ENCODE data around the gene ADAT2.

ADAT2 gene

GRCh38 chr6:143441010-143441409, 9.5 kb downstream of the ADAT2 start:
- no peak for DNase-seq

DNA sequence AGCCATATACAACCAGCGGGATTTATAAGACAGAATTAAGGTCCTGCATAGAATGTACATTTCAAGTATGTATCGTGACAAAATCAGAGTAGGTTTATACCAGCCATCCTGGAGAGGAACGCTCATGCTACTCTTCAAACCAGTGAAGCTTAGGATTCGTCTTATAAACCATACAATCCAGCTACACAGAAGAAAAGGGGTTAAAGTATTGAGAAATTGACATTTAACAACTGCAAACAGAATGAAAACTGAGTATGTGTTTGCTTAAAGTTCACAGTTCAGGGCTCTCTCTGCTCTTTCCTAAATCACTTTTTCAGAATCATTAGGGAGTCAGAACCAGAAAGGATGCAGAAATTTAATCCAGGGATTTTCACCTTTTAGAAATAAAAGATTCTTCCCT, 17.9 kb downstream of the ADAT2 start:
- DNase-seq: no peak

- DNase-seq: no peak
Measured at GRCh38 chr6:143431226-143431625, 19.3 kb downstream of the ADAT2 start.

- DNase-seq: no peak
Measured at GRCh38 chr6:143429970-143430369, 20.5 kb downstream of the ADAT2 start.

DNA sequence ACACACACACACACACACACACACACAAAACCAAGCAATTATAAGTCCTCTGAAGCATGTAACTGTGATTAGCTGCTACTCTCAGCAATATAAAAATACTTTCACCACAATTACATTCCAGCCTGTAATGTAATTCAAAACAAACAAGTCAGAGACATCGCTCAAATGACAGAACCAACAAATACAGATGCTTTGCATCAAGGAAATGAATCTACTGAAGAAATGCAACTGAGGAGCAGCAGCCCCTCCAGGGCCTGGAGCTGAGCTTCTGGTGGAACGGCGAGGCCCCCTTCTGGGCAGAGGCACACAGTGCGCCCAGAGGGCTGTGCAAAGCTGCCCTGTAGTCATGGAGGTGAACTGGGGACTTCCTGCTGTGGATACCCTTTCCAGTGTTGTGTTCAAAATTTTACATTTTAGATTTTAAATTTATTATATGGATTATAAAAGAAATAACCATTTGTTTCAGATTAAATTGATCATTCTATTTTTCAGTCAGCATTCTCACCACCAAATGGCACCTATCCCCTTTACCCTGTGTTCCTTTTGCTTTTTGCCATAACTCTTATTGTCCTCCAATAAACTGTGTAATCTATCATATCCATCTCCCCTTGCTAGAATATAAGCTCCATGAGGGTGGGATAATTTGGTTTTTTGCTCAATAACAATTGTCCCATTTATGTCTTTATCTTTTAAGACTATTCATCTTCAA, 23.2 kb downstream of the ADAT2 start:
- peak; percentile 52 for DNase-seq

- DNase-seq: no peak
Measured at GRCh38 chr6:143426026-143426425, 24.5 kb downstream of the ADAT2 start.

DNA sequence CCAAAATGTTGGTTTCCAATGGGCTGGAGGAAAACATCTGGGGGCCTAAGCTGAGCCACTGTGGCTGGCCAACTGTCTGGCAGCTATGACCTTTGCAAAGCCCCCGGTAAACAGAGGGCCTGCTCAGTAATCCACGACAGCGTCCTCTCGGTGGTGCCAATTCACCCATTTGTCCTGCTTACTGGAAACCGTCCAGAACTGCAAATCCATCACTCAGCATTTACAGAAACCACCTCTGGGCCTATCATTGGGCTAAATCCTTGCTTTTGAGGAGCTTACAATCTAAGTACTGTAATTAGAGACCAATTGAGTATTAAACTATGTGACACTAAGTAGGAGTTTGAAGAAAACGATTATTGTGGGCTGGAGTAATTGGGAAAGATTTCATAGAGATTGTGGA, 31.0 kb downstream of the ADAT2 start:
- DNase-seq: no peak

DNA sequence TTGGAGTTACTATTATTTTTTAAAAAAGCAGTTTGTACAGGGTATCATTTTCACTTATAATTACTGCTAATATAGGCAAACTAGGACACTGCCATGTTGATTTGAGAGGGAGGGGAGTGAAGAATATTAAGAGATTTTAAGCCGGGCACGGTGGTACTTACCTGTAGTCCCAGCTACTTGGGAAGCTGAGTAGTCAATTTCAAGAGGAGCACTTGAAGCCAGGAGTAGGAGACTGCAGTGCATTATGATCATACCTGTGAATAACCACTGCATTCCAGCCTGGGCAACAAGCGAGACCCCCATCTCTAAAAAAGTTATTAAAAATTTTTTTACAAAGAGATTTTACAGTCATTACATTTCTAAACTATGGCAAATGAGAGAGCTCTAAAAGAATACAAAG, 35.7 kb downstream of the ADAT2 start:
- DNase-seq: no peak

- no peak for DNase-seq
Measured at GRCh38 chr6:143410859-143411270, 39.6 kb downstream of the ADAT2 start.

DNA sequence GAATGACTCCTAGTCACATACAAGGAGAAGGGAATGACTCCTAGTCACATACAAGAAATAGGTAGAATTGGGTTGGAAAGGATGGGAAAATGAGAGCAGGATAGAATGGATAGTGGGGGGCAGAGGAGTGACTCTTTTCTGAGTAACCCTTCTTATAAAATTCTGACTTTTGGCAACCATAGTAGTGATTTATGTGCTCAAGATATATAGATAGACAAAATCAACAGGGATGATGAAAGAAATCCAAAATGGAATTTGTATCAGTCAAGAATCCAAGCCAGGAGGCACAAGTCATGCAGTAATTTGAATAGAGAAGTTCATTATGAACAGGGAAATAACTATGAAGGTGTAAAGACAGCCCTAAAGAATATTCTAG, 41.7 kb downstream of the ADAT2 start:
- DNase-seq: no peak

DNA sequence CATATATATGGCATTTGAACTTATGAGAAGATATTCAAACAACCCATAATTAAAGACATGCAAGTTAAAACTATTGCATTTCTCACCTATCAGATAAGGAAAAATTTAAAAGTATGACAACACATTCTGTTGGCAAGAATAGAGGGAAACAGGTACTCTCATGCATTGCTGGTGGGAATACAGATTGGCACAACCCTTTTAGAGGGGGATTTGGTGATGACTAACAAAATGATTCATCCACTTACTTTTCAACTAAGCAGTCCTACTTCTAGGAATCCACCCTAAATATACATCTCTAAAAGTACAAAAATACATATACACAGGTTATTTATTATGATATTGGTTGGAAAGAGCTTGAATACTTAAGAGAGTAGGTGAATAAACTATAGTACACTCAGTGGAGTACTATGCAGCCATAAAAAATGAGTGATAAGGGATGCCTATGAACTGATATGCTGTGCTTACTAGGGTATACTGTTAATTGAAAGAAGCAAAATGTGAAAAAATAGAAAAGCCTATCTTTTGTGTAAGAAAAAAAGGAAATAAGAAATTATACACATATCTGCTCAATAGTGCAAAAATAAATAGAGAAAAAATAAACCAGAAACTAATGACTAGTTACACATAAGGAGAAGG, 42.2 kb downstream of the ADAT2 start:
- DNase-seq: no peak

GRCh38 chr6:143406673-143407072, 43.8 kb downstream of the ADAT2 start:
- no peak for DNase-seq

- no peak for DNase-seq
Measured at GRCh38 chr6:143405373-143406154, 44.9 kb downstream of the ADAT2 start.

DNA sequence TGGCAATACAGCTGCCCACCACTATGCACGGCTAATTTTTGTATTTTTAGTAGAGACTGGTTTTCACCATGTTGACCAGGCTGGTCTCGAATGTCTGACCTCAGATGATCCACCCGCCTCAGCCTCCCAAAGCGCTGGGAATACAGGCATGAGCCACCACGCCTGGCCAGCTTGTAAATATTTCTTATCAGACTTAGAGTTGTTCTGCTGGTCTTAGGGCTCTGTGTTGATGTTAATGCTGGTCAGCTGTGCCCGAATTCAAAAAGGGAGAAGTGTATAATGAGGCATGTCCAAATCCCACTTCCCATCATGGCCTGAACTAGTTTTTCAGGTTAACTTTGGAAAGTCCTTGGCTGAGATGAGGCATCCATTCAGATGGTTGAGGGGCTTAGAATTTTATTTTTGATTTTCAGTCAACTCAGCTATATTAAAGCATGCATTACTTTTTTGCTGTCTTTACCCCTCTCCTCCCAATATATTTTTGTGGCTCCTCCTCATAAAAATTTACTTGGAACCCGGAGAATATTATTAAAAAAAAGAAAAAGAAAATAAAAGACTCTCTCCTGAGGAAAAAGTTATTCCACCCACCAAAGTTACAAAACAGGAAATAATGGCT, 47.7 kb downstream of the ADAT2 start:
- DNase-seq: no peak

DNA sequence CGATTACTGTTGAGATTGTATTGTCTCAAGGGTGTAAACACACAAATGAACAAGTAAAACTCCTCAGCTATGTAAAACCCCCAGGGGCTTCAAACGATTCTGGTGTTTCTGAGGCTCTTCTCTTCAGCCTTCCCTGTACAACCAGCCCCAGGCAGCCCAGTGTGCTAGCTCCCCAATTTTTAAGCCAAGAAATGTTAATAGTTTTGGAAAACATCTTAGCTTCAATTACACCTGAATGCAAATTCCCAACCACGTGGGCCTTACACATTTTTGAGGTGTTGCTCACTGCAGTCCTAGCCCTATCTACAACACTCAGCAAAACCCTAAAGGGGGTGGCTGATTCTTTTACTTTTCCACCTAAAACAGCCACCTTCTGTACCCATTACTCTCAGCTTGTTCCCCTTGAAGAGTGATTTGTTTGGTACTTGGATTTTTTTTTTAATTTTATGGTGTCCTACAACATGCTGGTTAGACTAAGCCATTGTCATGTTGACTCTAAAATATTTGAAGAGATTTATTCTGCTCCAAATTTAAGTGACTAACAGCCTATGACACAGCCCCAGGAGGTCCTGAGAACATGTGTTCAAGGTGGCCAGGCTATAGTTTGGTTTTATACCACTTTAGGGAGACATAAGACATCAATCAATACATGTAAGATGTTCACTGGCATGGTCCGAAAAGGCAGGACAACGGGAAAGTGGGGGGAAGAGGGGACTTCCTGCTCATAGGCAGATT, 48.7 kb downstream of the ADAT2 start:
- DNase-seq: no peak

- DNase-seq: no peak
Measured at GRCh38 chr6:143401068-143401446, 49.4 kb downstream of the ADAT2 start.

DNA sequence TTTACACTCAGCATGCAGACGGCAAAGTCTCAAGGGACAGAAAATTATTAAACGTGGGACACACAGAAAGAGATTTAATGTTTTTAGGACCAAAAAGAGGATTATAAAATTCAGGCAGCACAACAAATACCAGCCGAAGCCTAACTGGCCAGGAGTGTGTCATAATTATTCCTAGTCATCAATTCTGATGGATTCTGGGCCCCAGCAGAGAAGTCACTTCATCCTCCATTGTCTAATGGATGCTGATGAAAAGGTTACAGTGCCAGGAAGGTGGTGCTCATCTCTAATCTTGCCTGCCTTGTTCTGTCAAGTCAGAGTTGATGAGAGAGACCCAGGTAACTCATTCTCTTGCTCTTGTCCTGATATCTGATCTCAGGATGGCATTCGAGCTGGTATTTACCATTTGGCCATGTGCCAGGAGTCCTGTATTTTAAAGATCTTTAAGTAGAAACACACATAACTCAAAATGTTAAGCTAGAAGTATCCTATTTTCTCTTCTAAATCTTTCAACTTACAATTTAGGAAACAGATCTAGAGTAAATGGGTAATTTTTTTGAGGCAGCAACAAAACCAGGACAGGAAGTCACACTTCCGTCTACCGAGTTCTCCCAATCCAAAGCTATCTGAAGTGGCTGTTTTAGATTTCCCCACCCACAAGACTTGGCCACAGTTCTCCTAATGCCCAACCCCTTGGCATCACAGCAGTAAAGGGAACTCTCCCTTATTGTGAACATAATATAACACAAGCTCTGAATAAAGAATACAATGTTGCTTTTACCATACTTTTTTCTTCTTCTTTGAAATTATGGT, 50.0 kb downstream of the ADAT2 start:
- DNase-seq: peak; percentile 75

GRCh38 chr6:143399775-143400174, 50.7 kb downstream of the ADAT2 start:
- DNase-seq: no peak

- DNase-seq: no peak
Measured at GRCh38 chr6:143399176-143399575, 51.3 kb downstream of the ADAT2 start.

DNA sequence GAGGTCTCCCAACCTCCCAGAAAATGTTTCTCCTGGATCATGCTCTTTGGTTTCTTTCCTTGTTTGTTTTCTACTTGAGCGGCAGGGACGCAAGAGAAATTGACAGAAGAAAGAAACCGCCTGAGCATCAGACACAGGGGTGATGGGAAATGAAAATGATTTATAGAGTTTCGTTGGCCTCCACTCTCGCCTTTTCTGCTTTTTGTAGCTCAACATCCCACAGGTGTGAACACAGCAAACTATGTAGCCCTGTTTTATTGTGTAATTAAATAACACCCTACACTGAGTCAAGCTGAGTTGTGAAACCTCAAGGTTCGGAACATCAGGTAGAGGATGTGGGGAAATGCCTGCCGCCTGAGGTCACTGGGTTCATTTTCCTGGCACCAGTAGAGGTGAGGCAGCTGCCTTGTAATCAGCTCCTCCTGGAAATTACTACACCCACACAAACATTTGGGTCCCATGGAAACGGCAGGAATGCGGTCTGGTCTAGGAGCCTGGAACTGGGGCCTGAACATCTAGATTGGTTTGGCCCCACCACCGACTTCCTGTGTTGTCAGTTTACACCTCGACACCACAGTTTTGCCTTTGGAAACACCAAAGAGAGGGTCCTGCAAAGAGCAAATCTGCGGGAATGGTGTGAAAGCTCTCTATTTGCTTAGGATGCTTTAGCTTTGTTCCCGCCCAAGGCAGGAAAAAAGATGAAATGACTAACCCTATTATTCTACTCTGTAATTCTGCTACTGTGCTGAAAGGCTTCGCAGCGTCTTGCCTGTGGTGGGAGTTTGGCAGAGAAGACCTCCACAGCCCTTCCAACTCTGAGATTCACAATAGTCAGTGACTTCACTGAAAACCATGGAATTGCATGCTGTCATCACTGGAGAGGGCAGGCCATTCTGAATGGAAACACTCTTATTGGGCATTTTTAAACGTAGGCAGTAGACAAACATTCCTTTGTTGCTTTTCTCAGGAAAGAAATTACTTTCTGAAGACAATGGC, 53.0 kb downstream of the ADAT2 start:
- no peak for DNase-seq
